GF-D8 (cell line): ENCODE measurements around the gene RPTOR.
"Not testable (repeated sequence)": the region's sequence is repeated elsewhere in the genome, so short reads cannot be mapped to it uniquely, and the experiment has no call there.

ENCODE experiments used
- DNase-seq: peaks from one replicate; lab custom pipeline; 2025; lab: John Stamatoyannopoulos, UW

Gene RPTOR

DNA sequence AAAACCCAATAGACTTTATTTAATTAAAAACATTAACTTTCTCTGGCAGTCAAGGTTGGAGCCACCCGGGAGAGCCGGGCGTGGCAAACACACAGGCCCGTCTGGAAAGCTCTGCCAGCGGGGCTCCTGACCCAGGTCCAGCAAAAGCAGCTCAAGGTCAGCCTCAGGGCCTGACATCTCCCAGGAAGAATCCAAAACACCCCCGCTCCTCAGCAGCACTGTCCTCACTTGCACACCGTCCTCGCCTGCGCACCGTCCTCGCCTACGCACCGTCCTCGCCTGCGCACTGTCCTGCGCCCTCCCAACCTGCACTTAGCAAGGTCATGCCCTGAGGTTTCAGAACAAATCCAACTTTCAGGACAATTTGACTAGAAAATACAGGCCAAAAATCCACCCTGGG is 31.4 kb upstream of the RPTOR start:
- no peak for DNase-seq

DNA sequence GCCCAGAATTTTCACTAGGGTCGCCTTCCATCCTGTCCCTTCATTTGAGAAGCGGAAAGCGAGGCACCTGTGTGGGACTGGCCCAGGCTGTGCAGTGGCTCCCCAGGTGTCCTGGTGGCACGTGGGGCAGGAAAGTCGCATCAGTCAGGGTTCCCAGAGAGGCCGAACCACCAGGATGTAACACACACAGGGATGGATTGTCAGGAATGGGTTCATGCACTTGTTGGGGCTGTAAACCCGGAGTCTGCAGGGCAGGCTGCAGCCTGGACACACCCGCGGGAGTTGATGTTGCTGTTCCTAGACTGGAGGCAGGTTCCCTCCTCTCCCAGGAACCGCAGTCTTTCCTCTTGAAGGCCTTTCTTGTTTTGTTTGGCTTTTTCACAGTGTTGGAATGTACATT is 30.7 kb upstream of the RPTOR start:
- DNase-seq: no peak

DNA sequence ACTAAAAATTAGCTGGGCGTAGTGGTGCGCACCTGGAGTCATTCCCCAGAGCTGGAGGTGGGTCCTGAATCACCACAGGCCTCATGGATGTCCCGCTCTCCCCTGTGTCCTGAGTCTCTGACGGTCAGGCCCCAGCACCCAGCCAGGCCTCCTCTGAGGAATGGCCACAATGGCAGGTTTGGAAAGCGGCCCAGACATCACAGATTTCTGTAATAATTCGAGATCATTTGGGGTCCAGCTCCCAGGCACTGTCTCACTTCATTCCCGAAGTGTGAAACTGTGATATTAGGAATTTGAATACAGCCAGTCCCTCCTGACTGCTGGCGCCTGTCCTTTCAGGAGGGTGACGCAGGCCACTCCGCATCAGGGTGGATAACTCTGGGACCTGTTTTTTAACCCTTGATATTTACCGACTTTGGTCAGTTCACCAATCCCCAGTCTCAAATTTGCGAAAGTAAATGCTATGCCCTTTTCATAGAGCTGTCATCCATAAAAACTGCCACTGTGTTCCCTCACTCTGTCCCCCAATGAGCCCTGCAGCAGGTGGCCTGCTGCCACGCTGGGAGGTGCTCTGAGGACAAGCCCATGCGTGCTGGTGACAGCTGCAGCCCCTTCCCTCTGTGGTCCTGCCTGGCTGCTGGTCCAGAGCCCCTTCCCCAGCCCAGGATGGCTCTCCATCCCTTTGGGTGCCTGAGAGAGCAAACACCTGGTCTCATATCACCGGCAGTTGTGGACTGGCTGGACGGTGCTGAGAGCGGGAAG is 28.3 kb upstream of the RPTOR start:
- DNase-seq: no peak

DNA sequence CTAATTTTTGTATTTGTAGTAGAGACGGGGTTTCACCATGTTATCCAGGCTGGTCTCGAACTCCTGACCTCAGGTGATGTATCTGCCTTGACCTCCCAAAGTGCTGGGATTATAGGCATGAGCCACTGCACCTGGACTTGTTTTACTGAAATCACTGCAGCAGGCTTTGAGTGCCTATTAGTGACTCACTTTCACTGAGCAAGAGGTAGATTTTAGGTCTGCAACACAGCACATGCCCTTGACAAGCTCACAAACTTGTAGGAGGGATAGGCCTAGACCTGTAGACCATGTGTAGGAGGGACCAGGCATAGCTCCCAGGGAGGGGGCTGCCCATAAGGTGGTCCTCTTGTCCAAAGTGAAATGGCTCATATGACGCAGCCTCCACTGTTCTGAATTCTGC is 27.0 kb upstream of the RPTOR start:
- DNase-seq: no peak

DNA sequence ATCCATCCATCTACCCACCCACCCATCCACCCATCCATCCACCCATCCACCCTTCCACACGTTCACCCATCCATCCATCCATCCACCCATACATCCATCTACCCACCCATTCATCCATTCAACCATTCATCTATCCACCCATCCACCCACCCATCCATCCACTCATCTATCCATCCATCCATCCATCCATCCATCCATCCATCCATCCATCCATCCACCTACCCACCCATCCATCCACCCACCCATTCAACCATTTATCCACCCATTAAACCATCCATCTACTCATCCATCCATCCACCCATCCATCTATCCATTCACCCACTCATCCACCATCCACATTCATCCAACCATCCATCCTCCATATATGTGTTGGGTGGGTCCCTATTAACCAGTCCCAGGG is 26.2 kb upstream of the RPTOR start:
- no peak for DNase-seq

DNA sequence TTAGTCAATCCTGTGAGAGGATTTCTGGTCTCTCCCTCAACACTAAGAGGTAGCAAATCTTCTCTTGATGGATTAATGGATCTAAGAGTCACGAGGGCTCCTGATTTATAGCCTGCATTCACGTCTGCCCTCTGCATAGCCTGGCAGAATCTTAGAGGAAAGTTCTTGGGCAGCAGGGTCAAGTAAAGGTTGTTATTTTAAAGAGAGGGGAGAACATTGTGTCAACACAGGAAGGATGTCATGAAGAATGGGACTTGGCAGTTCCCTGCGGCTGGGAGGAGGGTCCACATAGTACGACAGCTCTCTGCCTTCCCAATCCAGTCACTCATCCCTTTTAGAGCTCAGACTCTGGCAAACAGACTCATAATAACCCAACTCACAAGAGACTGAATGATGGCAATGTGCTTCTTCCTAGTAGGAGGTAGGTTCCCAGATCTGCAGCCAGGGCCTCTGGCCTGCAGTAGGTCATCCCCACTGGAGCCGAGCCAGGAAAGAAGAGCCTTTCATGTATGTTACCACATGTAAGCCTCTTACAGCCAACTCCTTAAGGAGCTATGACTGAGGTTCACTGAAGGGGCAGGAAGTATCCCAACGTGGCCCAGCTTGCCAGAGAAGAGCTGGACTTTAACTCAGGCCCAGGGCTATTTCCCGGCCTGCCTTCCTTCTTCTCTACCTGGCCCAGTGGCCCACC is 25.4 kb upstream of the RPTOR start:
- no peak for DNase-seq

DNA sequence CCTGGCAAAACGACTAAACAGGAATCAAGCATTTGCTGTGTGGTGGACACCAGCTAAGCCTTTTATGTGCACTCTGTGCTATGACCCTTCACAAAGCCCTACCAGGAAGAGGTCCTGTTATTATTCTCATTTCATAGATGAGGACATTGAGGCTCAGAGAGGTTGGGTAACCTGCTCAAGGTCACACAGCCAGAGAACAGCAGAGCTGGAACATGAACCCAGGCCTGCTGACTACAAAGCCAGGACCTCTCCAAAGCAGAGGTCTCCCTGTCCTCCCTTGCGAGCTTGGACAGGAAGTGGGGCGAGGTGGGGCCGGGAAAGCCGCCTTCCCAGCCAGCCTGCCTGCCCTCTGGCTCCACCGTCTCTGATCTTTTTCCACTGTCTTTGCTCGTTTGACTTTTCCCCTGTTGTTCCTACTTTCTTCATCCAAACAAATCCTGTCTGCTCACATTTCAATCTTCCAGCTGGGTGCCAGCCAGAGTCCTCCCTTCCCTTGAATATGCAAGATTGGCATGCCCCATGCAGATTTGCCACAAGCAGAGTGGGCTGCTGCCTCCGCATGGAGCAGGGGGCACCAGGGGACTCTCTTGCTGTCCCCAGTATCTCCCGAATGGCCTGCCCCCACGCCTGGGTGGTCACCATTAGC is 23.7 kb upstream of the RPTOR start:
- DNase-seq: no peak

DNA sequence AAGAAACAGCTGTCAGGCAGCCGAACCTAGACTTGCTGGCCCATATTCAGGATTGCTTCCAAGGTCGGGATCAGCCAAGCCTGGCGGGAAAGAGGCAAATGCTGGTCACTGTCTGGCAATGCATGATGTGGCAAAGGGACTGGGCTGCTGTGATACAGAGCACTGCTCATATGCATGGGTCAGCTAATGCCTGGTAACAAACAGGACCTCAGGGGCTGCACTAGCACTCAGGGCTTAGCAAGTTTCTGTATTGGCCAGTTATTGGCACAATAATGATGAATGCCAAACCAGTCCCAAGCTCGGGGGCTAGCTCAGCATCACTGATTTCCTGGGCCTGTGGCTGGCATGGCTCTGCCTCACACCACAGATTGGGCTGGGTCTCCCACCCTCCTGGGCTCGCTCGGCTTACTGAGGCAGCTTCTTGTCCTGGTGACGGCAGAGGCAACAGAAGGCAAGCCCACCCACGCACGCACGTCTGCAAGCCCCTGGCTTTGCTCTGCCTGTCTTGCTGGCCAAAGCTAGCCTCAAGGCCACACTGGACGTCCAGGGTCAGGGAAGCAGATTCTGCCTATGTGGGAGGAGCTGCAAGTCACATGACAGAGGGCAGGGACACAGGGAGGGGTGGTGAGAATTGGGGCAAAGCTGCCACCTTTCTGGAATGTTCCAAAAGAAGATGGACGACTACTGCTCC is 21.4 kb upstream of the RPTOR start:
- DNase-seq: no peak

DNA sequence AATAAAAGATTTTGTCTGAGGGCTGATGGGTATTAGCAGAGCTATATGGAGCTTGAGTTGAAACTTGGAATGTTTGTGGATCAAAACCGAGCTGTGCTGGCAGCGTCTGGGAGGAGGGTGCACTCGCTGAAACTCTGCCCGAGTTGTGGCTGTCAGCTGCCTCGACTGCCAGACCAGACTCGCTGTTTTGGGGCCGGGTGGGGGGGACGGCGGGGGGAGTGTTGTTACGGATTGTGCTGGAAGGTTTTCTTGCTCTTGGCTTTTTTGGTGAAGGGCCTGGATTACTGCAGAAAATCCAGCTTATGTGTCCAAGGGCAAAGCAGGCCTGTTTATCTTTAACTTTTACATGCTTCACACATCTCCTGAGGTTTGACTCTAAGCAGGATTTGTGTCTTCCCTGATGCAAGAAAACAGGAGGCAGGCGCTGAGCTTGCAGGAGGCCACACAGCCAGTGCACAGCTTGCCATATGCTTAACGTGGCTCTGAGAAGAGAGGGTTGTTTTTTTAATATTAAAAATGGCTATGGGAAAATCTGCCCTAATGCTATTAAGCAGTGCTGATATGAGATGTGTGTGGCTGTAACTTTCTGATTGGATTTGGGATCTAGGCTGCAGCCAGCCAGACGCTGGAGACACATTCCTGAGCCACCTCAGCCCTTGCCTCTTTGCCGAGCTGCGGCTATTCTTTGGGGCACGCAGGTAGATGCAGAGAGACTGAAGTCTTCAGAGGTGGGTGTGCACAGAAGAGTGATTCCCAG is 20.5 kb upstream of the RPTOR start:
- no peak for DNase-seq

DNA sequence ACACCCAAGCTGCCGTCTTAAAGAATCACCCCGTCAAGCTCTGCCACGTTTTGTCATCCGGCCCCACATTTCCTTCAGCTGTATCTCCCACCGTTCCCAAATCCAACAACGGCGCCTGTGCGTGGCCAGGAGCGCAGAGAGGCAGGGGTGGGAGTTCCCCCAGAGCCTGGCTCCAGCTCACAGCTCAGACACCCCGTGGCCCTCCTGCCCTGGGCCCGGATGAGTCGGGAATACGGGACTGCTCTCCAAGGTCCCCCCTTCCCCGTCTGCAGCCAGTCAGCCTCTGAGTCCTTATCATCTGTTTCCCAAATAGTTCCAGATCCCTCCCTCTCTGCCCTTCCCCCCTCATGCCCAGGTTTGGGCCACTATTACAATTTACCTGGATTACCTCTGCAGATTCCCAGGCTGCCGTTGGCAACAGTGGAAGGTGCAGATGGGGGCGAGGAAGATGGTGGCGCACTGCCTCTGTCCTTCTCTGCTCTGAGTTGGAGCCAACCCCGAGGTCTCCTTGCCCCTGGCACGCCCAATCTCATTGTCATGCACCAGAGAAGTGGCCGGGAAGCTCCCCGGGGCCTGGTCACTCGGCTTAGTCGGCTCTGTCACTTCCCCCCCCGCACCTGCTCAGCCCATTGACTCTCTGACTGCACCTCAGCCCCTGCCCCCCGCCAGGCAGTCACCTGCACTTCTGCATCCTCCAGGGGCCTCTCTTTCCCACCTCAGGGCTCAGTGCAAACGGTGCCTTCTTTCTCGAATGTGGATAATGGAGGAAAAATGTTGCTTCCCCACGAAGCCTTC is 18.3 kb upstream of the RPTOR start:
- DNase-seq: no peak

DNA sequence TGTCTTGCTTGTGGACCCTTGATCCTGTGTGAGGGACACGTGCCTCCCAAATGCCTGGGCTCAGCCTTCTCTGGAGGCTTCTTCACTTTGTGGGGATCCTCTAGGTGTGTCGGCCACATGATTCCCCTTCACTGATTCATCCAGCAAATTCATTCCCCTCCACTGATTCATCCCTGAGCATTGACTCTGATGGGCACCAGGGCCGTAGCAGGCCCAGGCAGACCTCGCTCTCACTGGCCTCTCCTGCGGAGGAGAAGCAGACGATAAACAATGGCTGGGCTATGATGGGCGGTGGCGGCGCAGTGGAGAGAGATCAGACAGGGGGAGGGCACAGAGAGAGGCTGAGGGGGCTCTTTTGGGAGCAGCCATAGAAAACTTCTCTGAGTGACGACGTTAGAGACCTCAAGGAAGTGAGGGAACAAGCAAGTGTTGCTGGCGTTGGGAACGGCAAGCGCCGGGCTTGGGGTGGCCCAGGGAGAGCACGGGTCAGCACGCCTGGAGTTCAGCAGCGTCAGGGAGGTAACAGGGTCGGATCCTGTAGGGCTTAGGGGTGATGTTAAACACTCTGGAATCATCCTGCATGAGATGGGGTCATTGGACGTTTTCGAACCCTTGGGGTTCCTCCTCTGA is 17.5 kb upstream of the RPTOR start:
- no peak for DNase-seq

DNA sequence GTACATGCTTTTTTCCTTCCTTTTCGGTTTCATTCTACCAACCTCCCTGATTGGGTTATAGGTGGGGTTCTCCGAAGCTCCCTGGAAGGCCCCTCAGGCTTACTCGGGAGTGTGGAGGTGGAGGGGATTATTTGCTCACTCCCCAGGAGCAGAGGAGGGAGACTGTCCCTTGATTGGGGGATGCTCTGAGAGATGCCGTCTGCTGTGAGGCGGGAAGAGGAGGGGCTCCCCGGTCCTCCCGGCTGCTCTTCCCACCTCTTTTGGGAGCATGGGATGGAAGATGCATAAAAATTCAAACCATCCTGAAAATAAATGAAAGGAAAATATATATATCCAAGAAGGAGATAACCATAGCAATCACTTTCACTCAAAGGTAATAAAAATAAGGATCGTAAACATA is 16.1 kb upstream of the RPTOR start:
- DNase-seq: no peak

DNA sequence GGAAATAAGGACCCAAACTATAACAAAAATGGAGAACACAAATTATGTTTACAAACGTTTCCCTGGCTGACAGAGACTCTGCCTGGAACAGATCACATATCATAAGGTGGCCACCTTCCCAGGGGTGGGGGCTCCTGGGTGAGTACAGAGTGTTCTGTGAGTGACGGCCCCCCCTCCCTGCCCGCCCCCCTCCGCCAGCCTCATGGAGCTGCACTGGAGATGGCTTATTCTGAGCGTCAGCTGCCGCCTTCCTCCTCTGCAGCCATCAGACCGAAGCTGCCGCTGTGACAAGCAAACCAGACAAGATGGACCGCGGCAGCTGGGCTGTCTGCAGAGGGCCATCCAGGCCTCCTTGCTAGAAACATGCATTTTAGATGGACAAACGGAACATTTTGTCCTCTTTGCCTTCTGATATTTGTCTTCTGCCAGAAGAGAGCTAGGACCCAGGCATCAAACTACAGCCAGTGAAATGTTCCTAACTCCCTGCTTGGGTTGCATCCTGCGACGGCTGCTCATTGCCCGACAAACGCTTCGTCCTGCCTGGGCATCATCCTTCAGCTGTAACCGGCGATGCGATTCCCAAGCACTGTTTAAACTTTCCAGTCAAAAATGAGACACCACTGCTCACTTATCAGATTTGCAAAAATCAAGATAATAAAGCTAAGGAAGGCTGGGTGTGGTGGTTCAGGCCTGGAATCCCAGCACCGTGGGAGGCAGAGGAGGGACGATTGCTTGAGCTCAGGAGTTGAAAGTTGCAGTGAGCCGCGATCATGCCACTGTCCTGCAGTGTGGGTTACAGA is 15.3 kb upstream of the RPTOR start:
- DNase-seq: no peak

DNA sequence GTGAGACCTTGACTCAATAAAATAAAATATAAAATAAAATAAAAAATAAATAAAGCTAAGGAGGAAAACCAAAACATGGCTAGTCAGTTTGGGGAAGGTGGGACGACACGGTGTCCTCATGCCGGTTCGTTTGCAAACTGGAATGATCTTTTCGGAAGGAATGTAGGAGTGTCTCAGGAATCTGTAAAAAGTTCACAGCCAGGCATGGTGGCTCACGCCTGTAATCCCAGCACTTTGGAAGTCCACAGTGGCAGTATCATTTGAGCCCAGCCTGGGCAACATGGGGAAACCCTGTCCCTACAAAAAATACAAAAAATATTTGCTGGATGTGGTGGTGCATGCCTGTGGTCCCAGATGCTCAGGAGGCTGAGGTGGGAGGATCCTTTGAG is 14.7 kb upstream of the RPTOR start:
- DNase-seq: no peak

DNA sequence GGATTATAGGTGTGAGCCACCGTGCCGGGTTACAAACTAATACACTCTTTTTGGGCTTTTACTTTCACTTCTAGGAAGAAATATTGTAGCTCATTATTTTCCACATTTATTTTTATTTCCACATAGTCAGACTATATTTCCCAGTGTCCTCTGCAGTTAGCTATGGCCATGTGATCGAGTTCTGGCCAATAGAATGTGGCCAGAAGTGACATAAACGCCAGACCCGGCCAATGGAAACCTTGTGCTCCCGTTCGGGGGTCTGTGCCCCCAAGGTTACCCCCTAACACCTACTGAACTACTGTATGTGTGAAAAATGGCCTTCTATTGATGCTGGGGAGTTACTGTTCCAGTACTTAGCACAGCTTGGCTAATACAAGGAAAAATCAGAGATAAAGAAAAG is 13.2 kb upstream of the RPTOR start:
- no peak for DNase-seq

DNA sequence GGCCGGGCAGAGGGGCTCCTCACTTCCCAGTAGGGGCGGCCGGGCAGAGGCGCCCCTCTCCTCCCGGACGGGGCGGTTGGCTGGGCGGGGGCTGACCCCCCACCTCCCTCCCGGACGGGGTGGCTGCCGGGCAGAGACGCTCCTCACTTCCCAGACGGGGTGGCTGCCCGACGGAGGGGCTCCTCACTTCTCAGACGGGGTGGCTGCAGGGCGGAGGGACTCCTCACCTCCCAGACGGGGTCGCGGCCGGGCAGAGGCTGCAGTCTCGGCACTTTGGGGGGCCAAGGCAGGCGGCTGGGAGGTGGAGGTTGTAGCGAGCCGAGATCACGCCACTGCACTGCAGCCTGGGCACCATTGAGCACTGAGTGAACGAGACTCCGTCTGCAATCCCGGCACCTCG is 7.3 kb upstream of the RPTOR start:
- not testable (repeated sequence) for DNase-seq

DNA sequence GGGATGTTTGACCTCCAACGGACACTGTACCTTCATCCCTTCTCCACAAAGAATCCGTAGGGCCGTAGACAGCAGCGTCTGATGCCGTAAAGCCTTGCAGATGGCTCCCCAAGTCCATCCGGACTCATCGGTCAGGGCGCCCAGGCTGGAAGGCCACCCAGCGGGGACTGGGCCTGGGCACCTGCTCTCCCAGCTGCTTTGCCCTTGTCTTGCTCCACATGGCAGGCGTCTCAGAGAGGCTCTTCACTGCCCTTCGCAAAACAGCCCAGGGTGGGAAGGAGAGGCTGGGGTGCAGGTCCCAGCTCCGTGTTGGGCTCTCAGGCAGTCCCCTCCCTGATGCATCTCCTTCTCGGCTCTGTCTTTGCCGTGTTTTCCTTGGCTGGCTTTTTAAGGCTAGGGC is 6.2 kb upstream of the RPTOR start:
- no peak for DNase-seq

DNA sequence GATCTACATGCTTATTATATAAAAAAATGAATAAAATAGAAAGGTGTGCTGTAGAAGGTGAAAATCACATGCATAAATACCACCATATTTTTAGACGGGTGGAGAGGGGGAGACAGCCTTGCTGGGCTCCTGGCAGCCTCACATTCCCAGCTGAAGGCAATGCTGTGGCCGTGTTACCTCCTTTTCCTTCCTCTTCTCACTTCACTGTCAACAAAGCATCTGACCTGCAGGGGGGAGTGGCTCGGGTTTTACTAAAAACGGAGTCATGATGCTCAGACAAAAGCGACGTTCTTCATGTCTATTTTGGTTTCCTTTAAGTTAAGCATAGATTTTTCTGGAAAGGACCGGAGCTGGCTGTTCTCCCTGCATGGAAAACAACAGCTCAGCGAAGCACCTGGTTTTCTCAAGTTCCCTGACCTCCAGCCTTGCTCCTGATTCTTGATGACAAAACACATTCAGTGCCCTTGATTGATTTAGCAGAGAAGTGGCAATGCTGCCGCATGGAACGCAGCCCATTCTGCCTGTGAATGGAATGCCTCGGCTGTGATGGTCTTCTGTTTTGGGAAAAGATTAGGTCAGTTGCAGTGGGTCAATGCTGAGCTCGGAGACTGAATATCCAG is 5.5 kb upstream of the RPTOR start:
- peak; percentile 9 for DNase-seq

DNA sequence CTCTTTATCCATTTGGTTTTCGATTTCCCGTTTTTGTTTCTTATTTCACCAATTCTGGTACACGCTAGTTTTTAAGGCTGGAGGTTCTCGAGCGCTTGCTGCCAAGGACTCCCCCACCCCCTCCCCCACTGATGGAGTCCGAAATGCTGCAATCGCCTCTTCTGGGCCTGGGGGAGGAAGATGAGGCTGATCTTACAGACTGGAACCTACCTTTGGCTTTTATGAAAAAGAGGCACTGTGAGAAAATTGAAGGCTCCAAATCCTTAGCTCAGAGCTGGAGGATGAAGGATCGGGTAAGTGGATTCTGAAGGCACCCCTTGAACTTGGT is 825 bp downstream of the RPTOR start:
- DNase-seq: peak; percentile 18

DNA sequence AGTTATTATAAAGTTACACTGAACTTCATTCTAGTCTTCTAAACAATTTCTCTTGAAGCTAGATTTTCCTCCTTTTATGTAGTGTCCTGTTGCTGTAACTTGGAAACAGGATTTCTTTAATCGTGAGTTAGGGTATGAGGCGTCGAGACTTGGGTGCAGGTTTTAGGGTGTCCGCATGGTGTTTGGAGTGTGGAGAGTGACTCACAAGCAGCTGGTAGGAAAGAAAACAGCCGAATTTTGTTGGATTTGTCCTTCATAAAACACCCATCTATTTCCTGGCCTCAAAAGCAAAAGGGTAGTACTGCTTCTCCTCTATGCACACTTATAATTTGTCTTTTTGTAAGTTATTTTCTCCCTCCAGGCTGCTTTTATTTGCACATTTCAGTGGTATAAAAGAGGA is 1.6 kb downstream of the RPTOR start:
- DNase-seq: peak; percentile 23
